Gastrocnemius medialis (tissue), 4 donors: ENCODE data around the gene CCDC187. TPM values are rescaled to one million over a fixed set of nuclear protein-coding genes. Genes with fewer than 3 reads are reported as not detected.

Experiments
- ATAC-seq, 2 donors: fragments of 150-250 bp; one replicate each; pipeline ENCODE4 v1.9.1; 2016
- DNase-seq, 2 donors: peaks; one replicate each; pipeline ENCODE4 v3.0.0-alpha.2; 2019
- H3K27ac ChIP-seq, 4 donors: fragments of 200-600 bp; sonication (generic); 1 replicate in 1 of 4; 2 replicates in 3 of 4; pipeline ENCODE4 v1.5.1; 2016 to 2018; ENCODE audit warnings: mild to moderate bottlenecking in 2 of 4, moderate library complexity in 1 of 4
- H3K27me3 ChIP-seq, 3 donors: fragments of 200-600 bp; sonication (generic) in 2 of 3; 1 replicate in 1 of 3; 2 replicates in 2 of 3; pipeline versions ENCODE4 v1.5.1 to v1.6.0; 2016 to 2019; ENCODE audit warnings: mild to moderate bottlenecking in 1 of 3, moderate library complexity in 1 of 3
- H3K36me3 ChIP-seq, 2 donors: fragments of 200-600 bp; sonication (generic) in 1 of 2; one replicate each; pipeline ENCODE4 v1.5.1; 2017 to 2018
- H3K4me1 ChIP-seq, 2 donors: fragments of 200-600 bp; sonication (generic) in 1 of 2; one replicate each; pipeline ENCODE4 v1.5.1; 2016 to 2017; ENCODE audit warnings: mild to moderate bottlenecking in 2 of 2
- H3K4me3 ChIP-seq, 4 donors: fragments of 200-600 bp; sonication (generic) in 3 of 4; 1 replicate in 1 of 4; 2 replicates in 3 of 4; pipeline ENCODE4 v1.5.1; 2016 to 2019; ENCODE audit warnings: mild to moderate bottlenecking in 2 of 4
- H3K9me3 ChIP-seq, 3 donors: fragments of 200-600 bp; sonication (generic) in 2 of 3; 1 replicate in 1 of 3; 2 replicates in 2 of 3; pipeline ENCODE4 v1.5.1; 2016 to 2019
- CTCF ChIP-seq, 5 experiments: fragments of 450-650 bp in 3 of 5; fragments of 200-600 bp in 2 of 5; sonication (generic) in 2 of 5; IDR thresholded peaks in 4 of 5; conservative IDR thresholded peaks in 1 of 5; 1 replicate in 4 of 5; 2 replicates in 1 of 5; pipeline ENCODE4 v1.5.1; 2016 to 2019; ENCODE audit warnings: antibody characterized with exemption in 5 of 5, mild to moderate bottlenecking in 3 of 5, moderate library complexity in 3 of 5
- POLR2A ChIP-seq, 2 donors: fragments of 450-650 bp; IDR thresholded peaks; one replicate each; pipeline ENCODE4 v1.6.1; 2017; ENCODE audit warnings: antibody characterized with exemption in 2 of 2, mild to moderate bottlenecking in 2 of 2, moderate library complexity in 2 of 2
- in situ Hi-C, 4 donors: fragments of 200-750 bp; cut with MboI; loops; one replicate each; pipeline versions ENCODE4 v1.15.0 to v1.8.0; 2017; ENCODE audit warnings: low sequenced_read_pairs in 4 of 4
- intact Hi-C: fragments of 100-400 bp; cut with DNase I; formaldehyde crosslinking; loops from one replicate; pipeline ENCODE4 v1.15.1; 2023; ENCODE audit warnings: low total_unique reads
- total RNA-seq, 4 donors: library from RNA; depleted of rRNA; stranded (reverse); fragments of >200 nt; gene quantifications; one replicate each; pipeline versions ENCODE4 v1.1.0 to v1.2.3, GENCODE V29; 2016

The CCDC187 gene
- total RNA-seq, 4 donors from 2014 or later = not detected

GRCh38 chr9:136253246-136254130 lies 50.4 kb downstream of the CCDC187 start:
- peaks cover 13 to 39% (median 24%) of the 10 kb centered on the region in 3 donors for H3K27me3 ChIP-seq
- H3K4me1 ChIP-seq = no peaks in the 10 kb centered on the region
- DNase-seq (no peak), ATAC-seq (no peak)
- in situ Hi-C loops (no loop called here), intact Hi-C loops (no loop called here)
- no peaks in the 10 kb centered on the region for H3K9me3 ChIP-seq
- H3K4me3 ChIP-seq = no peak overlapping the region
- H3K27ac ChIP-seq = no peak overlapping the region
- no peaks in the 10 kb centered on the region for H3K36me3 ChIP-seq
- TF ChIP-seq CTCF (IDR thresholded peaks at IDR 0.05 in 4 of 5, conservative IDR thresholded peaks at IDR 0.05 in 1 of 5) (no peak), POLR2A (IDR thresholded peaks at IDR 0.05) (no peak)

- Histone ChIP-seq H3K9me3 (no peaks in the 10 kb centered on the region), H3K4me1 (no peaks in the 10 kb centered on the region), H3K27me3 (peaks cover 13 to 37% (median 24%) of the 10 kb centered on the region in 3 donors), H3K27ac (no peak overlapping the region), H3K4me3 (no peak overlapping the region), H3K36me3 (no peaks in the 10 kb centered on the region)
- intact Hi-C loops = no loop called here
- DNase-seq (no peak), ATAC-seq (no peak)
- in situ Hi-C loops = no loop called here
- TF ChIP-seq POLR2A (IDR thresholded peaks at IDR 0.05) = no peak
- TF ChIP-seq CTCF (IDR thresholded peaks at IDR 0.05 in 4 of 5, conservative IDR thresholded peaks at IDR 0.05 in 1 of 5) = no peak
Observed at GRCh38 chr9:136252846-136253245, 51.0 kb downstream of the CCDC187 start.

GRCh38 chr9:136252281-136252680 lies 51.6 kb downstream of the CCDC187 start:
- no peak for ATAC-seq
- in situ Hi-C loops = no loop called here
- H3K4me3 ChIP-seq = no peak overlapping the region
- intact Hi-C loops = no loop called here
- peaks cover 13 to 33% (median 24%) of the 10 kb centered on the region in 3 donors for H3K27me3 ChIP-seq
- H3K4me1 ChIP-seq = no peaks in the 10 kb centered on the region
- H3K36me3 ChIP-seq = no peaks in the 10 kb centered on the region
- TF ChIP-seq POLR2A (IDR thresholded peaks at IDR 0.05) (no peak), CTCF (IDR thresholded peaks at IDR 0.05 in 4 of 5, conservative IDR thresholded peaks at IDR 0.05 in 1 of 5) (no peak)
- no peak for DNase-seq
- no peaks in the 10 kb centered on the region for H3K9me3 ChIP-seq
- no peak overlapping the region for H3K27ac ChIP-seq

- no peak for DNase-seq
- TF ChIP-seq CTCF (IDR thresholded peaks at IDR 0.05 in 4 of 5, conservative IDR thresholded peaks at IDR 0.05 in 1 of 5) = no peak
- no peak for TF ChIP-seq POLR2A (IDR thresholded peaks at IDR 0.05)
- Histone ChIP-seq H3K36me3 (no peaks in the 10 kb centered on the region), H3K4me3 (no peak overlapping the region), H3K9me3 (no peaks in the 10 kb centered on the region), H3K27ac (no peak overlapping the region), H3K27me3 (peaks cover 13 to 33% (median 22%) of the 10 kb centered on the region in 3 donors), H3K4me1 (no peaks in the 10 kb centered on the region)
- ATAC-seq = no peak
- intact Hi-C loops (no loop called here), in situ Hi-C loops (no loop called here)
Observed at GRCh38 chr9:136251264-136252115, 52.4 kb downstream of the CCDC187 start.
